Ectodermal cell (in vitro differentiated cells): Measurements from ENCODE around the gene NTM.
"Not testable (repeated sequence)": the region's sequence is repeated elsewhere in the genome, so short reads cannot be mapped to it uniquely, and the experiment has no call there.

Source experiments
- H3K27ac ChIP-seq: 2 replicates; pipeline ENCODE4 v1.7.0; 2013; ENCODE audit warnings: mild to moderate bottlenecking, low read depth, low read length; ENCODE audit not compliant: insufficient read depth, poor library complexity, severe bottlenecking
- H3K27me3 ChIP-seq: 2 replicates; pipeline ENCODE4 v1.7.0; 2013; ENCODE audit warnings: mild to moderate bottlenecking, low read length; ENCODE audit not compliant: insufficient read depth, control insufficient read depth, poor library complexity, severe bottlenecking
- H3K36me3 ChIP-seq: one replicate; pipeline ENCODE4 v1.7.0; 2013; ENCODE audit warnings: low read length; ENCODE audit not compliant: control insufficient read depth, insufficient read depth
- H3K4me1 ChIP-seq: one replicate; pipeline ENCODE4 v1.7.0; 2013; ENCODE audit warnings: low read length; ENCODE audit not compliant: control insufficient read depth, insufficient read depth
- H3K4me3 ChIP-seq: 2 replicates; pipeline ENCODE4 v1.7.0; 2013; ENCODE audit warnings: low read depth, low read length, control low read depth; ENCODE audit not compliant: insufficient read depth
- H3K9me3 ChIP-seq: 2 replicates; pipeline ENCODE4 v1.7.0; 2013; ENCODE audit warnings: mild to moderate bottlenecking, low read length, moderate library complexity; ENCODE audit not compliant: control insufficient read depth
- WGBS, 2 experiments: methylation state at CpG; one replicate each; pipeline ENCODE4 v1.1.7; 2013; ENCODE audit warnings: missing lambda C conversion rate in 2 of 2; 5-methylcytosine and 5-hydroxymethylcytosine counted together

Gene NTM

DNA sequence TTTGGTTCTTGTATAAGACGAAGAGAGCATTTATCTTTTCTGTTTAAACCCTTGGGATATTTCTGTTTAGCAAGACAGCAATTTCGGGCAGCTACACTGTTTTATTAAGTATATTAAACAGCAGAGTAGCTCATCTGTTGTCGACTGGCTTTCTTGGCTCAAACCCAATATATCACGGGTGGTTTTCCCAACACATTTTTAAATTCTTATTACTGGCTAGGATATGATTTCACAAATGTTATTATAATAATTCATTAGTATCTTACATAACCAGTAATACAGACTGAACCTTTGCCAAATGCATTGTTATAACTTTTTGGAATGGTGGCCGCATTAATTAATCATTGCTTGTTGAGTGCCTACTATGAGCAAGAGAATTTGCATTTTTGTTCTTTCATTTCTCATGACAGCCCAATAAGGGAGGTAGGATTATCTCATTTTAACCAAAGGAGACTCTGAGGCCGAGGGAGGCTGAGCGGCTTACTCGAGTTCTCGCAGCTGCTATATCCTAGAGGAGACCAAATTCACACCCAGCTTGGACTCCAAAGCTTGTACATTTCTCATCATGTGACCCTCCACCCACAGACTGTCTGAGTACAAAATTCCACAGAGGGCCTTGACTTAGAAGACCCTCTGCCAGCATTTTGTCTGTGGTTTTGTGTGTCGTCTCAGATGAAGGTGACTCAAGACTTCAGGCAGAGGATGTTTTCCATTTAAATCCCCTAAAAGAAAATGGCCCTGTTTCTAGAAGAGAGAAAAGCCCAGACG is 304.9 kb downstream of the NTM start:
- Histone ChIP-seq H3K27me3 (no peaks in the 10 kb centered on the region), H3K4me3 (no peak overlapping the region), H3K4me1 (peaks cover 5% of the 10 kb centered on the region), H3K36me3 (no peaks in the 10 kb centered on the region), H3K27ac (no peak overlapping the region), H3K9me3 (no peaks in the 10 kb centered on the region)
- WGBS, 2 experiments: 91 to 96% methylated on average over 9 to 11 of the region's 11 CpGs

DNA sequence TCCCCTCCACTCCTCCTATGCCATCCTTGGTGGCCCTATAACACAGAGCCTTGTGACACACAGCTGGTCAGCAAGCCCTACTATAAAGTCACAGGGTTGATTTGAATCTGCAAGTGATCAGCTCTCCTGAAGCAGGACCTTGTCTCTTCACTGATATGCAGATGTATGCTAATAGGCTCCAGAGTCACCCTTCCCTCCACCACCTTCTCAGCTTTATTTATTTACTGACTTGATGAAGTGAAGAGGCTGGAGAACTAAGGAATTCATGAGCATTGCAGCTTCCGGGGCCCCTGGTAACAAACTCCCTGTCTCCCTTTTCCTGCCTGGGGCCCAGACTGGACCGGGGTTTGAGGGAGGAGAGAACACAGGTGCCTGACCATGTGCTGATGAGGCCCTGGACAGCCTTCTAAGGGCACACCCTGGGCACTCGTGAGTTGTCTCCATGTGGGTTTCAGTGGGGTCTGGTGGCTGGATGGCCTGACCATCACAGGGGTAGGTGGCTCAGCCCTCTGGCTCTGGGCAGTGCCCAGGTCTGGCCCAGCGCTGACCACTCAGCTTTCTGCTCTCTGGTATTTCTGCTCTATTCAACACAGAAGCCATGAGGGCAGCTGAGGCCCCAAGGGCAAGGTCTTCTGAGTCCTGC is 307.5 kb downstream of the NTM start:
- no peaks in the 10 kb centered on the region for H3K4me1 ChIP-seq
- H3K4me3 ChIP-seq: no peak overlapping the region
- no peaks in the 10 kb centered on the region for H3K36me3 ChIP-seq
- H3K9me3 ChIP-seq: no peaks in the 10 kb centered on the region
- H3K27me3 ChIP-seq: no peaks in the 10 kb centered on the region
- no peak overlapping the region for H3K27ac ChIP-seq
- 36 to 41% methylated on average over 4 of the region's 4 CpGs for WGBS, 2 experiments

DNA sequence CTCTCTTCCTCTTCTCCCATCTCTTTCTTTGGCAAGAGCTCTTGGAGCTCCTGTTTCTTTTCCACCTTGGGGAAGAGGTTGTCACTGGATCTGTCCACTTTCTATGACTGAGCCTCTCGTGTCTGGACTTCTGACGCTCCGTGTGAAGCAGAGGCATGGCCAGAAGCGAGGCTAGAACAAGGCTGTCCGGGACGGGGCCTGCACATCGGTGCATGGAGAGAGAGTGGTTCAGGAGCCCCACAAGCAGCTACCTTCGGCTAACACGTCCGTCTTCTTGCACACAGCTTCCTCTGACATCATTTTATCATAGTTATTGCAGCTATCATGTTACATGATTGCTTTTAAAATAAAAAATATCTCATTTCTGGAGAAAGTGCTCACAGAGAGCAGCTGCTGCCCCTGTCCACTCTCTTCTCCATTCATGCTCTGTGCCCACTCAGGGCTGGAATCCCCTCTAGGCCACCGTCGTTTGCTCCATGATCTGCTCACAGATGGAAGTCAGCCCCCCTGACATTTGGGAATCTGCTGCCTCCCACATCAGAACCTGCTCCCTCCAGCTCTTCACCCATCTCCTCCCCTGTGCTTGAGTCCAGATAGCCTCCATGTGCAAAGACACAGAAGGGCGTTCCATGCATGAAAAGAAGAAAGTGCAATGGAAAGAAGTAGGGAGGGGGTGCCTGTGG is 308.4 kb downstream of the NTM start:
- Histone ChIP-seq H3K4me3 (no peak overlapping the region), H3K27ac (no peak overlapping the region), H3K9me3 (no peaks in the 10 kb centered on the region), H3K27me3 (no peaks in the 10 kb centered on the region), H3K36me3 (no peaks in the 10 kb centered on the region), H3K4me1 (no peaks in the 10 kb centered on the region)
- WGBS, 2 experiments: 82 to 88% methylated on average over 13 of the region's 13 CpGs

DNA sequence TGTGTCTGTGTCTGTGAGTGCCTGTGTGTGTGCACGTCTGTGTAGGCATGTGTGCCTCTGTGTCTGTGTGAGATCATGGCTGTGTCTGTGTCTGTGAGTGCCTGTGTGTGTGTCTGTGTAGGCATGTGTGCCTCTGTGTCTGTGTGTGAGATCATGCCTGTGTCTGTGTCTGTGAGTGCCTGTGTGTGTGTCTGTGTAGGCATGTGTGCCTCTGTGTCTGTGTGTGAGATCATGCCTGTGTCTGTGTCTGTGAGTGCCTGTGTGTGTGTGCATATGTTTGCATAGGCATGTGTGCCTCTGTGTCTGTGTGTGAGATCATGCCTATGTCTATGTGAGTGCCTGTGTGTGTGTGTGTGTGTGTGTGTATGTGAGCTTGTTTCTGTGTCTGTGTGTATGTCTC is 310.0 kb downstream of the NTM start:
- not testable (repeated sequence) for H3K4me1 ChIP-seq, H3K9me3 ChIP-seq, H3K36me3 ChIP-seq, H3K27ac ChIP-seq, H3K27me3 ChIP-seq, H3K4me3 ChIP-seq
- 80 to 86% methylated on average over 1 of the region's 1 CpG for WGBS, 2 experiments

DNA sequence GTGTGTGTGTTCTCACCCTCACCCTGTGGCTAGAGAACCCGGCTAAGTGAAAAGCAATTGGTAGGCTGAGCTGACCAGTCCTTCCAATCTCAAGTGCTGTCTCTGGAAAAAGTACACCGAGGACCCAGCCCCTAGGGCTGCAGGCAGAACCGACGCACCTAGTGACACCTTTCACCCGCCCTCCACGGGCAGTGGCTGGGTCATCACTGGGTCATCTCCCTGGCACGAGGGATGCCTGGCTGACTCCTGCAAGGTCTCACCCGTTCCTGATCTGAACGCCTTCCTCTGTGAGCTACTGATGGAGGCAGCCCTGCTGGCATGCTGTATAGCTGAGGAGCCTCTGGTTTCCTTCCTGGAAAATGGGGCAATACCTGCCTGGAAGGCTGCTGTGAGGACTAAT is 311.5 kb downstream of the NTM start:
- Histone ChIP-seq H3K27me3 (no peaks in the 10 kb centered on the region), H3K9me3 (no peaks in the 10 kb centered on the region), H3K4me3 (no peak overlapping the region), H3K36me3 (no peaks in the 10 kb centered on the region), H3K4me1 (no peaks in the 10 kb centered on the region), H3K27ac (no peak overlapping the region)
- 95% methylated on average over 9 of the region's 9 CpGs for WGBS, 2 experiments

DNA sequence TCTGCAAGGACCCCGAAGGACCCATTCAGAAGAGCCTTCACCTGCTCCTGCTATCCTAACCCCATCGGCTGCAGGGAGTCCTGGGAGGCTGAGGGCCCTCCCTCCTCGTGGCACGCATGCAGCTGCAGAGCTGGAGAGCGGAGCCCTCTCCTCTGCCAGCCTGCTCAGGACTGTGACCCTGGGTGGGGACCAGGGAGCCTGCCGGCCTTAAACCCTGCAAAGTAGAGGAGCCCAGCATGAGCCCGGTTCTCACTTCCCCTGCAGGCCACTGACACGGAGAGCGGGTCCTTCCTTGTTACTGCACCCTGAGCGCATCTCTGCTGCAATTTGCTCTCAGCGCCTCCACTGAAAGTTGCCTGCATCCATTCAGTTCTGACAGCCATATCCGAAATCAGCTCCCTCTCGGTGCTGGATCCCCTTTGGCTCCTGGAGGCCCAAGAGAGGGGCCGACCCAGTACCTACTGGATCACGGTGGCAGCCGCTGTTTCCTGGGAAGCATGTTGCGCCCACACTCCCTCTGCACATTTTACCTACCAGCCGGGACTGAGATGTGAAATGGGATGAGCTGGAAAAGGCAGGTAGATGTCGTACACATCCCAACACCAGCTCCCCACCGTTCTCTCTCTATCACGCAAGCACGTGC is 312.1 kb downstream of the NTM start:
- Histone ChIP-seq H3K27me3 (no peaks in the 10 kb centered on the region), H3K4me3 (no peak overlapping the region), H3K9me3 (no peaks in the 10 kb centered on the region), H3K4me1 (no peaks in the 10 kb centered on the region), H3K36me3 (no peaks in the 10 kb centered on the region), H3K27ac (no peak overlapping the region)
- 89% methylated on average over 21 to 22 of the region's 22 CpGs for WGBS, 2 experiments

DNA sequence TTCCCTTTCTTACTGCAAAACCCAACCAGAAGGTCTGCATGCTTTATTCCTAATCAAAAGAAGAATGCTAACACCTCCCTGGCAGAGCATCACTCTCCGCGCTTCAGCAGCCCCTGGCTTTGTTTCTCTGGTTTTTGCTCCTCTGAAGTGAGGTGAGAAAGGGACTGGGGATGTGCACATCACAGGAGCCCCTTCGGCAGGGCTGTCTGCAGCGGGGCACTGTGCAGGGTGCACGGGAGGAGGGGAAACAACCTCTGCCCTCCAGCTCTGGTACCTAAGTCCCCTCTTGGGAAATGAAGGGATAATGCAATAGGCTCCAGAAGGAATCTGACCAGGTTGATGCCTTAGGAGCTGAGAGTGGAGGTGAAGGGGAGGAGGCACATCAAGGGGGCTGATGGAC is 312.7 kb downstream of the NTM start:
- H3K9me3 ChIP-seq: no peaks in the 10 kb centered on the region
- 88 to 92% methylated on average over 5 of the region's 5 CpGs for WGBS, 2 experiments
- H3K36me3 ChIP-seq: no peaks in the 10 kb centered on the region
- no peaks in the 10 kb centered on the region for H3K4me1 ChIP-seq
- H3K27me3 ChIP-seq: no peaks in the 10 kb centered on the region
- no peak overlapping the region for H3K4me3 ChIP-seq
- H3K27ac ChIP-seq: no peak overlapping the region

DNA sequence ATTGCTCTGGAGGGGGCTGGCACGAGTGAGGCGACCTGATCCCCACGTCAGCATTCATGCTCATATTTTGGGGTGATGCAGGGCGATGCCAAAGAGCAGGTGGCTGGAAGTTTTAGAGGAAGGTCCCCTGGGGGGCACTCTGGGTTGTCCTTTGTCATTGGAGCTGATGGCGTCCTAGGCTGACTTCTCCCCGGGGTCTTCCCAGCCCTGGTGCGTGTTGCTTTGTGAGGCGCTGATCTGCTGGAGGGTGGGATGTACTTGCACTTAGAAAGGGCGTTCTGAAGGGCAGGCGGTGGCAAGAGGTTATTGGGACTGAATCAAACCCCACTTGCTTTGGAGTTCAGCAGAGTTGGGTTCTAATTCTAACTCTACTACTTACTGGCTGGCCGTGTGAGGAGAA is 313.3 kb downstream of the NTM start:
- WGBS, 2 experiments: 90 to 91% methylated on average over 11 of the region's 11 CpGs
- no peaks in the 10 kb centered on the region for H3K9me3 ChIP-seq
- no peak overlapping the region for H3K27ac ChIP-seq
- H3K4me1 ChIP-seq: no peaks in the 10 kb centered on the region
- H3K4me3 ChIP-seq: no peak overlapping the region
- H3K36me3 ChIP-seq: no peaks in the 10 kb centered on the region
- H3K27me3 ChIP-seq: no peaks in the 10 kb centered on the region

DNA sequence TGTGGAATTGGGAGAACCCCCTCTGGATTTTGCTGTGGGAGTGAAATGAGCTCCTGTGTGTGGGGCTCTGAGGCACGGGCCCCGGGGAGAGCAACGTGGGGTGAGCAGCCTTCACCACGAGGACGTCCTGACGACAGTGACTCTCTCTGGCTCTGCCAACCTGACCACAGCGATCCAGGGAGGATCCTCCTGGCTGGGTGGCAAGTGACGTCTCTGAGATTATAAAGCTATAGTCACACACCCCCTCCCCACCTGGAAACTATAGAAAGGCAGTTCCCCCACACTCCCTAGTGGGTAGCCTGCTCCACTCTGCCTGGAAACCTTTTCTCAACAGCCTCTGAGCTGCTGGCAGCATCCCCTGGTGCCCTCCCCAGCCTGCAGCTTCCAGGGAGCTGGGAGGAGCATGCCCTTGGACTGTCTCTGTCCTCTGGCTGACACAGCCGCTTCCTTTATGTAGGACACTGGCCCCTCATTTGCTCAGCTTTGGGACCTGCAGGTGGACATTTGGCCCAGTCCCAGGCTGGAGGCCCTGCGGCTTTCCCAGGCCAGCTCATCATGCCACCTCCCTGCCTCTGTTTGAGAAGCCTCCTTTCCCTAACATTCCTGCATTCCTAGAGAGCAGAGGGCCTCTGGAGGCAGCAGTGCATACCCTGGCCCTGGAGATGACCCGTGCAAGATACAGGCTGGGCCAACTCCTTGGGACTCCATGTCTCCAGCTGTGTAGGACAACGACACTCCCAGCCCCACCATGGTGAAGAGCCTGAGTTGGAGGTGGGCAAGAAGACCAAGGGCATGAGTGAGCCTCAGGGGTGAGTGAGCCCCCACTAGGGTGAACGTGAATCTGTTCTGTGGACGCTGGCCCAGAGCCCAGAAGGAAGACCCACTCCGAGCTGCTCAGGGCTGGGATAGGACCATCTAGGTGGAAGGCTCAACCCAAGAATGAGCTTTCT is 314.0 kb downstream of the NTM start:
- Histone ChIP-seq H3K36me3 (no peaks in the 10 kb centered on the region), H3K27ac (no peak overlapping the region), H3K4me1 (peaks cover 5% of the 10 kb centered on the region), H3K4me3 (no peak overlapping the region), H3K9me3 (no peaks in the 10 kb centered on the region), H3K27me3 (no peaks in the 10 kb centered on the region)
- WGBS, 2 experiments: 90 to 93% methylated on average over 15 of the region's 15 CpGs
